HL-60 (cell line): Measurements from ENCODE around the gene GPR107.

Experiments used
- DNase-seq, 2 experiments: peaks; one replicate each; pipeline ENCODE4 v3.0.0-alpha.2; 2010 to 2020; ENCODE audit warnings: low read depth in 1 of 2, low spot score in 1 of 2
- H3K27ac ChIP-seq: fragments of 250-450 bp; sonication (Bioruptor Pico); replicated peaks from 2 replicates; pipeline ENCODE4 v1.5.1; 2020; ENCODE audit warnings: mild to moderate bottlenecking, moderate library complexity
- H3K27me3 ChIP-seq: fragments of 250-450 bp; sonication (Bioruptor Pico); 2 replicates; pipeline ENCODE4 v1.5.1; 2021; ENCODE audit warnings: mild to moderate bottlenecking, moderate library complexity; ENCODE audit not compliant: insufficient read depth, poor library complexity, severe bottlenecking
- H3K4me3 ChIP-seq: replicated peaks from 2 replicates; pipeline ENCODE4 v1.5.1; 2011; ENCODE audit warnings: mild to moderate bottlenecking, control low read depth, low read length; ENCODE audit not compliant: insufficient read depth
- GABPA ChIP-seq: IDR thresholded peaks from 2 replicates; pipeline ENCODE4 v1.6.1; 2012; ENCODE audit warnings: low read depth
- POLR2AphosphoS5 ChIP-seq: IDR thresholded peaks from 2 replicates; pipeline ENCODE4 v1.6.1; 2012; ENCODE audit warnings: low read depth
- SPI1 ChIP-seq: IDR thresholded peaks from 2 replicates; pipeline ENCODE4 v1.6.1; 2012; ENCODE audit warnings: low read depth, mild to moderate bottlenecking, borderline replicate concordance
- TF ChIP-seq, protein P1 (sequence below): IDR thresholded peaks from one replicate; pipeline ENCODE4 v1.5.1; 2011; ENCODE audit warnings: low read length, control low read depth, inconsistent platforms; ENCODE audit not compliant: insufficient read depth
- TF ChIP-seq, protein P2 (sequence below): IDR thresholded peaks from 2 replicates; pipeline ENCODE4 v1.6.1; 2012; ENCODE audit warnings: low read depth; ENCODE audit not compliant: insufficient replicate concordance

GPR107 gene

DNA sequence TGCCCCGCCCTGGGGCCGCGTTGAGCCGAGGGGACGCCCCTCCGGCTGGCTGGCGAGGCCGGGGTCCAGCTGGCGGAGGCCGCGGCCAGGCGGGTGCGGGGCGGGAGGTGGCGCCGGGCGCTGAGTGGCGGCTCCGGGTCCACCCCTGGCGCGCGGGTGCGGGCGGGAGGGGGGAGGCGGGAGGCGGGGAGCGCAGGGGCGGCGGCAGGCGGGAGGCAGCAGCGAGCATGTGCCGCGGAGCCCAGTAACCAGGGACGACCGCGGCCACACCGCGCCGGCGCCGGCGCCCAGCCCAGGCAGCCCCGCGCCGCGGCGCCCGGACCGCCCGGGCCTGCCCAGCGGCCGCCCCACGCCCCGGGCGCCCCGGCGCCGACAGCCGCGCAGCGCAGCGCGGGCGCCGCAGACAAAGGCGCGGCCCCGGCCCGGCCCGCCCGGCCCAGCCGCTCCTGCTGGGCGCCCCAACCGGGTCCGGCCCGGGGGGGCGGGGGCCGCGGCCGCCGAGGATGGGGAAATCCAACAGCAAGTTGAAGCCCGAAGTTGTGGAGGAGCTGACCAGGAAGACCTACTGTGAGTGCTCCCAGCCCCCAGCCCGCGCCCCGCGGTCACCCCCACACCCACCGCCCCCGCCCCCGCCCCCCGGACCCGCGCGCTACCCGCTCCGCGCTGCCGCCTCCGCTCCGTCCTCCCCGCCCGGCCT is 118.6 kb downstream of the GPR107 start, which contains the start of gene NCS1:
TSS of gene NCS1 (plus strand) at position 244 of the 697 bp plus-strand sequence. CDS start at position 504, 260 bp downstream.
- H3K4me3 ChIP-seq = peak within 1 kb of the TSS; percentile 17
- TF ChIP-seq GABPA = no peak
- TF ChIP-seq, protein P1, sequence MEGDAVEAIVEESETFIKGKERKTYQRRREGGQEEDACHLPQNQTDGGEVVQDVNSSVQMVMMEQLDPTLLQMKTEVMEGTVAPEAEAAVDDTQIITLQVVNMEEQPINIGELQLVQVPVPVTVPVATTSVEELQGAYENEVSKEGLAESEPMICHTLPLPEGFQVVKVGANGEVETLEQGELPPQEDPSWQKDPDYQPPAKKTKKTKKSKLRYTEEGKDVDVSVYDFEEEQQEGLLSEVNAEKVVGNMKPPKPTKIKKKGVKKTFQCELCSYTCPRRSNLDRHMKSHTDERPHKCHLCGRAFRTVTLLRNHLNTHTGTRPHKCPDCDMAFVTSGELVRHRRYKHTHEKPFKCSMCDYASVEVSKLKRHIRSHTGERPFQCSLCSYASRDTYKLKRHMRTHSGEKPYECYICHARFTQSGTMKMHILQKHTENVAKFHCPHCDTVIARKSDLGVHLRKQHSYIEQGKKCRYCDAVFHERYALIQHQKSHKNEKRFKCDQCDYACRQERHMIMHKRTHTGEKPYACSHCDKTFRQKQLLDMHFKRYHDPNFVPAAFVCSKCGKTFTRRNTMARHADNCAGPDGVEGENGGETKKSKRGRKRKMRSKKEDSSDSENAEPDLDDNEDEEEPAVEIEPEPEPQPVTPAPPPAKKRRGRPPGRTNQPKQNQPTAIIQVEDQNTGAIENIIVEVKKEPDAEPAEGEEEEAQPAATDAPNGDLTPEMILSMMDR = no peak
- no peak for TF ChIP-seq POLR2AphosphoS5
- TF ChIP-seq SPI1 = no peak
- TF ChIP-seq, protein P2, sequence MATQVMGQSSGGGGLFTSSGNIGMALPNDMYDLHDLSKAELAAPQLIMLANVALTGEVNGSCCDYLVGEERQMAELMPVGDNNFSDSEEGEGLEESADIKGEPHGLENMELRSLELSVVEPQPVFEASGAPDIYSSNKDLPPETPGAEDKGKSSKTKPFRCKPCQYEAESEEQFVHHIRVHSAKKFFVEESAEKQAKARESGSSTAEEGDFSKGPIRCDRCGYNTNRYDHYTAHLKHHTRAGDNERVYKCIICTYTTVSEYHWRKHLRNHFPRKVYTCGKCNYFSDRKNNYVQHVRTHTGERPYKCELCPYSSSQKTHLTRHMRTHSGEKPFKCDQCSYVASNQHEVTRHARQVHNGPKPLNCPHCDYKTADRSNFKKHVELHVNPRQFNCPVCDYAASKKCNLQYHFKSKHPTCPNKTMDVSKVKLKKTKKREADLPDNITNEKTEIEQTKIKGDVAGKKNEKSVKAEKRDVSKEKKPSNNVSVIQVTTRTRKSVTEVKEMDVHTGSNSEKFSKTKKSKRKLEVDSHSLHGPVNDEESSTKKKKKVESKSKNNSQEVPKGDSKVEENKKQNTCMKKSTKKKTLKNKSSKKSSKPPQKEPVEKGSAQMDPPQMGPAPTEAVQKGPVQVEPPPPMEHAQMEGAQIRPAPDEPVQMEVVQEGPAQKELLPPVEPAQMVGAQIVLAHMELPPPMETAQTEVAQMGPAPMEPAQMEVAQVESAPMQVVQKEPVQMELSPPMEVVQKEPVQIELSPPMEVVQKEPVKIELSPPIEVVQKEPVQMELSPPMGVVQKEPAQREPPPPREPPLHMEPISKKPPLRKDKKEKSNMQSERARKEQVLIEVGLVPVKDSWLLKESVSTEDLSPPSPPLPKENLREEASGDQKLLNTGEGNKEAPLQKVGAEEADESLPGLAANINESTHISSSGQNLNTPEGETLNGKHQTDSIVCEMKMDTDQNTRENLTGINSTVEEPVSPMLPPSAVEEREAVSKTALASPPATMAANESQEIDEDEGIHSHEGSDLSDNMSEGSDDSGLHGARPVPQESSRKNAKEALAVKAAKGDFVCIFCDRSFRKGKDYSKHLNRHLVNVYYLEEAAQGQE = no peak
- H3K27ac ChIP-seq = no peak within 1 kb of the TSS
- DNase-seq = peak; percentile 16 to 28
- H3K27me3 ChIP-seq = peaks cover 30% of the 10 kb centered on the region

DNA sequence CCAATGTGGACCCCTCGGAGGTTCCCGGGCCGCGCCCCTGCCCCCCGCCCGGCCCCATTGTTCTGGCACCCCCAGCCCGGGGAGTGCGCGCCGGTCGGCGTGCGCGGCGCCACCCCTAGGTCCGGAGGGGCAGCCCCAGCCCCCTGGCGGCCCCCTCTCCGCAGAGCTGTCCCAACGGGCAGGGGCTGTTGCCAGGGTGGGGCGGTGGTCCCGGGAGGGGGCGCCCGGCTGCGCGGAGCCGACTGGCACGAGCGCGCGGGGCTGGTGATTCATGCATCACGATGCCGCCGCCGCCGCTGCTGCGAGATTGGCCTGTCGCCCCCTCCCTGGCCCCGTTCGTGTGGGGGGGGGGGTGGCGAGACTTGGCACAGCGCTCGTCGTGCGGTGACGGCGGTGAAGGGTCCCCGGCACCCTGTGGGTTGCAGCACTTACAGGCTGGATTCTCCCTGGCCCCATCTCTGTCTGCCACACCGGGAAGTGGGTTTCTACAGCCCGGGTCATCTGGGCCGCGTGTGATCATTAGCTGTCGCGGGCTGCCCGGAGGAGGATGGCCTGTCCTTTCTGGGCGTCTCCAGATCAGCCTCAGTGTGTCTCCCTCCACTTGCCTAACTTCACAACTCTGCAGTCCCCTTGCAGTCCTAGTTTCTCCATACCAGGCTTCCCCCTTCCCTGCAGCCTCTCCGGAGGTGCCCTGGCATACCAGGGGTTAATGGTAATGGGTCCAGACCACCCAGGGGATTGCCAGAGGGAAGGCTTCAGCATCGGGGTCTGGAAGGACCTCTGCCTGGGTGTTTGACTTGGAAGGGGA is 119.4 kb downstream of the GPR107 start:
- Histone ChIP-seq H3K27me3 (peaks cover 30% of the 10 kb centered on the region), H3K27ac (no peak overlapping the region), H3K4me3 (peak overlapping the region; percentile 17; the same call in 1 of the 2 replicates)
- TF ChIP-seq GABPA (no peak), SPI1 (no peak), POLR2AphosphoS5 (no peak)
- TF ChIP-seq, protein P1 = no peak
- TF ChIP-seq, protein P2 = no peak
- DNase-seq = no peak

DNA sequence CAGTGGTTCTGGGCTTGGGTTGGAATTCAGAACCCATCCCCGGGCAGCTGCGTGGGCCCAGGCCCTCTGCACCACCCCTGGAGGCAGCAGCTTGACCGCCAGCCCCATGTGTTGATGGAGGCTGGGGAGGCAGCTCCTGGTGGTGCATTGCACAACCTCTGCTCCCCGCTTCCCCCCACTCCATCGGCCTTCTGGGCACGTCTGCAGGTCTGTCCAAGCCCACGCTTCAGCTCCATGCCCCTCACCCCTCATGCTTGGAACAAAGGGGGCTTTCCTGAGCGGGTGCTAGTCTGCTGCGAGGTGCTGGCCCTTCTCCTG is 119.9 kb downstream of the GPR107 start:
- Histone ChIP-seq H3K27ac (no peak overlapping the region), H3K4me3 (no peak overlapping the region), H3K27me3 (peaks cover 30% of the 10 kb centered on the region)
- DNase-seq = no peak
- TF ChIP-seq, protein P1 = no peak
- TF ChIP-seq, protein P2 = no peak
- TF ChIP-seq SPI1 (no peak), GABPA (no peak), POLR2AphosphoS5 (no peak)
